Measurements from ENCODE around the gene MSLN. TPM values are rescaled to one million over a fixed set of nuclear protein-coding genes. Genes with fewer than 3 reads are reported as not detected.

MSLN gene
- total and polyA plus RNA-seq, 2 experiments from 2014 or later = 0.10 TPM; not detected in 1

DNA sequence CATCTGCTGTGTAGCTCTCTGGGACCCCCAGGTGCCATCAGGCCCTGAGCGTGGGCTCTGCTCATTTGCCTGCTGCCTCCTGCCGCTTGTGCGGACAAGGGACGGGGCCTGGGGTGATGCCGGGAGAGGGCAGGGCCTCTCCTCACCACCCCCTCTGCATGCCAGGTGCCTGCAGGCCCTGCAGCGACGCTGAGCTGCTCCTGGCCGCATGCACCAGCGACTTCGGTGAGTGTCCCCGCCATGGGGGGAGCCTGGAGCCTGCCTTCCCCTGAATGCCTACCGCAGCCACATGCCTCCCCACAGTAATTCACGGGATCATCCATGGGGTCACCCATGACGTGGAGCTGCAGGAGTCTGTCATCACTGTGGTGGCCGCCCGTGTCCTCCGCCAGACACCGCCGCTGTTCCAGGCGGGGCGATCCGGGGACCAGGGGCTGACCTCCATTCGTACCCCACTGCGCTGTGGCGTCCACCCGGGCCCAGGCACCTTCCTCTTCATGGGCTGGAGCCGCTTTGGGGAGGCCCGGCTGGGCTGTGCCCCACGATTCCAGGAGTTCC, 43.7 kb upstream of the MSLN start (continued):
- TF ChIP-seq, protein P1, sequence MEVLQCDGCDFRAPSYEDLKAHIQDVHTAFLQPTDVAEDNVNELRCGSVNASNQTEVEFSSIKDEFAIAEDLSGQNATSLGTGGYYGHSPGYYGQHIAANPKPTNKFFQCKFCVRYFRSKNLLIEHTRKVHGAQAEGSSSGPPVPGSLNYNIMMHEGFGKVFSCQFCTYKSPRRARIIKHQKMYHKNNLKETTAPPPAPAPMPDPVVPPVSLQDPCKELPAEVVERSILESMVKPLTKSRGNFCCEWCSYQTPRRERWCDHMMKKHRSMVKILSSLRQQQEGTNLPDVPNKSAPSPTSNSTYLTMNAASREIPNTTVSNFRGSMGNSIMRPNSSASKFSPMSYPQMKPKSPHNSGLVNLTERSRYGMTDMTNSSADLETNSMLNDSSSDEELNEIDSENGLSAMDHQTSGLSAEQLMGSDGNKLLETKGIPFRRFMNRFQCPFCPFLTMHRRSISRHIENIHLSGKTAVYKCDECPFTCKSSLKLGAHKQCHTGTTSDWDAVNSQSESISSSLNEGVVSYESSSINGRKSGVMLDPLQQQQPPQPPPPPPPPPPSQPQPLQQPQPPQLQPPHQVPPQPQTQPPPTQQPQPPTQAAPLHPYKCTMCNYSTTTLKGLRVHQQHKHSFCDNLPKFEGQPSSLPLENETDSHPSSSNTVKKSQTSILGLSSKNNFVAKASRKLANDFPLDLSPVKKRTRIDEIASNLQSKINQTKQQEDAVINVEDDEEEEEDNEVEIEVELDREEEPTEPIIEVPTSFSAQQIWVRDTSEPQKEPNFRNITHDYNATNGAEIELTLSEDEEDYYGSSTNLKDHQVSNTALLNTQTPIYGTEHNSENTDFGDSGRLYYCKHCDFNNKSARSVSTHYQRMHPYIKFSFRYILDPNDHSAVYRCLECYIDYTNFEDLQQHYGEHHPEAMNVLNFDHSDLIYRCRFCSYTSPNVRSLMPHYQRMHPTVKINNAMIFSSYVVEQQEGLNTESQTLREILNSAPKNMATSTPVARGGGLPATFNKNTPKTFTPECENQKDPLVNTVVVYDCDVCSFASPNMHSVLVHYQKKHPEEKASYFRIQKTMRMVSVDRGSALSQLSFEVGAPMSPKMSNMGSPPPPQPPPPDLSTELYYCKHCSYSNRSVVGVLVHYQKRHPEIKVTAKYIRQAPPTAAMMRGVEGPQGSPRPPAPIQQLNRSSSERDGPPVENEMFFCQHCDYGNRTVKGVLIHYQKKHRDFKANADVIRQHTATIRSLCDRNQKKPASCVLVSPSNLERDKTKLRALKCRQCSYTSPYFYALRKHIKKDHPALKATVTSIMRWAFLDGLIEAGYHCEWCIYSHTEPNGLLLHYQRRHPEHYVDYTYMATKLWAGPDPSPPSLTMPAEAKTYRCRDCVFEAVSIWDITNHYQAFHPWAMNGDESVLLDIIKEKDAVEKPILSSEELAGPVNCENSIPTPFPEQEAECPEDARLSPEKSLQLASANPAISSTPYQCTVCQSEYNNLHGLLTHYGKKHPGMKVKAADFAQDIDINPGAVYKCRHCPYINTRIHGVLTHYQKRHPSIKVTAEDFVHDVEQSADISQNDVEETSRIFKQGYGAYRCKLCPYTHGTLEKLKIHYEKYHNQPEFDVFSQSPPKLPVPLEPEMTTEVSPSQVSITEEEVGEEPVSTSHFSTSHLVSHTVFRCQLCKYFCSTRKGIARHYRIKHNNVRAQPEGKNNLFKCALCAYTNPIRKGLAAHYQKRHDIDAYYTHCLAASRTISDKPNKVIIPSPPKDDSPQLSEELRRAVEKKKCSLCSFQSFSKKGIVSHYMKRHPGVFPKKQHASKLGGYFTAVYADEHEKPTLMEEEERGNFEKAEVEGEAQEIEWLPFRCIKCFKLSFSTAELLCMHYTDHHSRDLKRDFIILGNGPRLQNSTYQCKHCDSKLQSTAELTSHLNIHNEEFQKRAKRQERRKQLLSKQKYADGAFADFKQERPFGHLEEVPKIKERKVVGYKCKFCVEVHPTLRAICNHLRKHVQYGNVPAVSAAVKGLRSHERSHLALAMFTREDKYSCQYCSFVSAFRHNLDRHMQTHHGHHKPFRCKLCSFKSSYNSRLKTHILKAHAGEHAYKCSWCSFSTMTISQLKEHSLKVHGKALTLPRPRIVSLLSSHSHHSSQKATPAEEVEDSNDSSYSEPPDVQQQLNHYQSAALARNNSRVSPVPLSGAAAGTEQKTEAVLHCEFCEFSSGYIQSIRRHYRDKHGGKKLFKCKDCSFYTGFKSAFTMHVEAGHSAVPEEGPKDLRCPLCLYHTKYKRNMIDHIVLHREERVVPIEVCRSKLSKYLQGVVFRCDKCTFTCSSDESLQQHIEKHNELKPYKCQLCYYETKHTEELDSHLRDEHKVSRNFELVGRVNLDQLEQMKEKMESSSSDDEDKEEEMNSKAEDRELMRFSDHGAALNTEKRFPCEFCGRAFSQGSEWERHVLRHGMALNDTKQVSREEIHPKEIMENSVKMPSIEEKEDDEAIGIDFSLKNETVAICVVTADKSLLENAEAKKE (CRISPR knock-in tag; IDR thresholded peaks at IDR 0.05) = no peak
- TF ChIP-seq STAT1 (IDR thresholded peaks at IDR 0.05; ENCODE audit: unreplicated experiment) (no peak), POLR2AphosphoS5 (IDR thresholded peaks at IDR 0.05; ENCODE audit: low read depth) (no peak), EZH2phosphoT487 (IDR thresholded peaks at IDR 0.05; ENCODE audit: unreplicated experiment) (no peak), CREB1 (CRISPR knock-in tag; IDR thresholded peaks at IDR 0.05; ENCODE audit: low read depth) (no peak), ZNF331 (CRISPR knock-in tag; IDR thresholded peaks at IDR 0.05; ENCODE audit: low read depth) (no peak), EZH2 (IDR thresholded peaks at IDR 0.05; ENCODE audit: low read depth, unreplicated experiment) (no peak)
- TF ChIP-seq, protein P2, sequence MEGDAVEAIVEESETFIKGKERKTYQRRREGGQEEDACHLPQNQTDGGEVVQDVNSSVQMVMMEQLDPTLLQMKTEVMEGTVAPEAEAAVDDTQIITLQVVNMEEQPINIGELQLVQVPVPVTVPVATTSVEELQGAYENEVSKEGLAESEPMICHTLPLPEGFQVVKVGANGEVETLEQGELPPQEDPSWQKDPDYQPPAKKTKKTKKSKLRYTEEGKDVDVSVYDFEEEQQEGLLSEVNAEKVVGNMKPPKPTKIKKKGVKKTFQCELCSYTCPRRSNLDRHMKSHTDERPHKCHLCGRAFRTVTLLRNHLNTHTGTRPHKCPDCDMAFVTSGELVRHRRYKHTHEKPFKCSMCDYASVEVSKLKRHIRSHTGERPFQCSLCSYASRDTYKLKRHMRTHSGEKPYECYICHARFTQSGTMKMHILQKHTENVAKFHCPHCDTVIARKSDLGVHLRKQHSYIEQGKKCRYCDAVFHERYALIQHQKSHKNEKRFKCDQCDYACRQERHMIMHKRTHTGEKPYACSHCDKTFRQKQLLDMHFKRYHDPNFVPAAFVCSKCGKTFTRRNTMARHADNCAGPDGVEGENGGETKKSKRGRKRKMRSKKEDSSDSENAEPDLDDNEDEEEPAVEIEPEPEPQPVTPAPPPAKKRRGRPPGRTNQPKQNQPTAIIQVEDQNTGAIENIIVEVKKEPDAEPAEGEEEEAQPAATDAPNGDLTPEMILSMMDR (conservative IDR thresholded peaks at IDR 0.05; ENCODE audit: low read depth in 2 of 2) = no peak
- TF ChIP-seq, protein P3, sequence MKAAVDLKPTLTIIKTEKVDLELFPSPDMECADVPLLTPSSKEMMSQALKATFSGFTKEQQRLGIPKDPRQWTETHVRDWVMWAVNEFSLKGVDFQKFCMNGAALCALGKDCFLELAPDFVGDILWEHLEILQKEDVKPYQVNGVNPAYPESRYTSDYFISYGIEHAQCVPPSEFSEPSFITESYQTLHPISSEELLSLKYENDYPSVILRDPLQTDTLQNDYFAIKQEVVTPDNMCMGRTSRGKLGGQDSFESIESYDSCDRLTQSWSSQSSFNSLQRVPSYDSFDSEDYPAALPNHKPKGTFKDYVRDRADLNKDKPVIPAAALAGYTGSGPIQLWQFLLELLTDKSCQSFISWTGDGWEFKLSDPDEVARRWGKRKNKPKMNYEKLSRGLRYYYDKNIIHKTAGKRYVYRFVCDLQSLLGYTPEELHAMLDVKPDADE (IDR thresholded peaks at IDR 0.05) = no peak
